Body of pancreas (tissue), 4 donors: ENCODE results near the gene TUT7. TPM values are rescaled to one million over a fixed set of nuclear protein-coding genes. Genes with fewer than 3 reads are reported as not detected.
A peak's percentile ranks its signal among the peaks of the same experiment; 100 is the strongest.
"Not testable (repeated sequence)": the region's sequence is repeated elsewhere in the genome, so short reads cannot be mapped to it uniquely, and the experiment has no call there.

ENCODE experiments used
- ATAC-seq: fragments of 150-250 bp; one replicate; pipeline ENCODE4 v1.9.1; 2016
- DNase-seq, 4 donors: peaks; one replicate each; pipeline ENCODE4 v3.0.0-alpha.2; 2019
- H3K27ac ChIP-seq, 4 donors: fragments of 200-600 bp; sonication (generic); 1 replicate in 3 of 4; 2 replicates in 1 of 4; pipeline versions ENCODE4 v1.5.1 to v1.6.1; 2016 to 2019; ENCODE audit warnings: mild to moderate bottlenecking in 1 of 4, mixed read lengths in 1 of 4, moderate library complexity in 1 of 4
- H3K27me3 ChIP-seq, 2 donors: fragments of 200-600 bp; sonication (generic); one replicate each; pipeline ENCODE4 v1.6.0; 2016; ENCODE audit warnings: mild to moderate bottlenecking in 1 of 2
- H3K36me3 ChIP-seq, 2 donors: fragments of 200-600 bp; sonication (generic); replicated peaks in 1 of 2; 2 replicates each; pipeline ENCODE4 v1.5.1; 2016; ENCODE audit warnings: low read depth in 2 of 2; ENCODE audit not compliant: insufficient read depth in 1 of 2
- H3K4me1 ChIP-seq: fragments of 200-600 bp; sonication (generic); one replicate; pipeline ENCODE4 v1.6.0; 2016
- H3K4me3 ChIP-seq, 2 donors: fragments of 200-600 bp; sonication (generic); 1 replicate in 1 of 2; 2 replicates in 1 of 2; pipeline ENCODE4 v1.5.1; 2016 to 2019
- H3K9me3 ChIP-seq, 3 donors: fragments of 200-600 bp; sonication (generic); 1 replicate in 2 of 3; 2 replicates in 1 of 3; pipeline ENCODE4 v1.5.1; 2016
- CTCF ChIP-seq, 7 experiments: fragments of 450-650 bp in 4 of 7; fragments of 200-600 bp in 3 of 7; sonication (generic) in 3 of 7; IDR thresholded peaks; one replicate each; pipeline ENCODE4 v1.5.1; 2016 to 2019; ENCODE audit warnings: antibody characterized with exemption in 7 of 7
- POLR2A ChIP-seq, 3 donors: fragments of 450-650 bp; IDR thresholded peaks; one replicate each; pipeline ENCODE4 v1.6.1; 2016; ENCODE audit warnings: antibody characterized with exemption in 3 of 3, mild to moderate bottlenecking in 2 of 3
- WGBS, 2 donors: methylation state at CpG; one replicate each; pipeline ENCODE4 v1.1.5; 2017; 5-methylcytosine and 5-hydroxymethylcytosine counted together
- intact Hi-C: fragments of 100-400 bp; cut with DNase I; formaldehyde crosslinking; loops from one replicate; pipeline ENCODE4 v1.15.1; 2023
- total RNA-seq, 2 donors: library from RNA; depleted of rRNA; stranded (reverse); fragments of >200 nt; gene quantifications; one replicate each; pipeline ENCODE4 v1.1.0, GENCODE V29; 2016

TUT7 gene
- 10 to 100 TPM; 24.4 to 60.3 TPM for total RNA-seq

GRCh38 chr9:86354011-86354817 lies at the start of gene TUT7:
Gene TUT7 (minus strand): TSS chr9:86354410. CDS start chr9:86353199, 1,211 bp downstream.
- Histone ChIP-seq H3K36me3 (no peaks in the 10 kb centered on the region), H3K4me3 (peak within 1 kb of the TSS; percentile 92 to 98), H3K27ac (peak within 1 kb of the TSS; percentile 96 to 99 (median 98)), H3K9me3 (no peaks in the 10 kb centered on the region), H3K4me1 (peaks cover 44% of the 10 kb centered on the region), H3K27me3 (no peaks in the 10 kb centered on the region)
- peak; percentile 96 for ATAC-seq
- TF ChIP-seq POLR2A (IDR thresholded peaks at IDR 0.05) = peak; percentile 92 to 94 (median 94)
- peak in 3 of 7 experiments; percentile 1 to 14 (median 3) for TF ChIP-seq CTCF (IDR thresholded peaks at IDR 0.05)
- DNase-seq = peak; percentile 96 to 98 (median 97)
- 1% methylated on average over 20 to 77 of the region's 79 CpGs for WGBS, 2 donors
- intact Hi-C loops = no loop called here

- no peak overlapping the region for H3K27ac ChIP-seq
- no peak for TF ChIP-seq CTCF (IDR thresholded peaks at IDR 0.05)
- TF ChIP-seq POLR2A (IDR thresholded peaks at IDR 0.05) = no peak
- H3K9me3 ChIP-seq = no peaks in the 10 kb centered on the region
- no peaks in the 10 kb centered on the region for H3K36me3 ChIP-seq
- 76 to 91% methylated on average over 3 of the region's 3 CpGs for WGBS, 2 donors
- peaks cover 35% of the 10 kb centered on the region for H3K4me1 ChIP-seq
- DNase-seq = no peak
- no peak overlapping the region for H3K4me3 ChIP-seq
- no peaks in the 10 kb centered on the region for H3K27me3 ChIP-seq
- ATAC-seq = no peak
- intact Hi-C loops = no loop called here
Observed at GRCh38 chr9:86402591-86402990, 48.4 kb upstream of the TUT7 start.

GRCh38 chr9:86396412-86396811 lies 42.2 kb upstream of the TUT7 start:
- no peak for DNase-seq
- Histone ChIP-seq H3K27me3 (no peaks in the 10 kb centered on the region), H3K27ac (peak overlapping the region in 3 of 4 donors; percentile 14 to 40 (median 38)), H3K4me3 (no peak overlapping the region), H3K36me3 (no peaks in the 10 kb centered on the region), H3K9me3 (no peaks in the 10 kb centered on the region), H3K4me1 (peaks cover 17% of the 10 kb centered on the region)
- TF ChIP-seq POLR2A (IDR thresholded peaks at IDR 0.05) (no peak), CTCF (IDR thresholded peaks at IDR 0.05) (no peak)
- ATAC-seq = peak; percentile 60
- intact Hi-C loops = no loop called here
- 45 to 54% methylated on average over 2 of the region's 2 CpGs for WGBS, 2 donors

- H3K4me3 ChIP-seq, intact Hi-C loops, H3K9me3 ChIP-seq, ATAC-seq, DNase-seq, H3K27me3 ChIP-seq, H3K27ac ChIP-seq, H3K4me1 ChIP-seq, H3K36me3 ChIP-seq: not testable (repeated sequence)
- WGBS, 2 donors = 60 to 88% methylated on average over 1 to 4 of the region's 4 CpGs
Observed at GRCh38 chr9:86390184-86390583, 36.0 kb upstream of the TUT7 start.

GRCh38 chr9:86389628-86390027 lies 35.4 kb upstream of the TUT7 start:
- 82 to 83% methylated on average over 4 of the region's 4 CpGs for WGBS, 2 donors
- H3K4me3 ChIP-seq = no peak overlapping the region

More at GRCh38 chr9:86389628-86390027, 35.4 kb upstream of the TUT7 start:
- intact Hi-C loops = no loop called here
- DNase-seq (no peak), ATAC-seq (no peak)
- Histone ChIP-seq H3K4me1 (no peaks in the 10 kb centered on the region), H3K36me3 (no peaks in the 10 kb centered on the region), H3K9me3 (no peaks in the 10 kb centered on the region), H3K27ac (no peak overlapping the region), H3K27me3 (no peaks in the 10 kb centered on the region)
- TF ChIP-seq POLR2A (IDR thresholded peaks at IDR 0.05) = no peak
- TF ChIP-seq CTCF (IDR thresholded peaks at IDR 0.05) = no peak
